ENCODE data around the gene PFAS.
A peak's percentile ranks its signal among the peaks of the same experiment; 100 is the strongest.
"Not testable (repeated sequence)": the region's sequence is repeated elsewhere in the genome, so short reads cannot be mapped to it uniquely, and the experiment has no call there.

The PFAS gene

GRCh38 chr17:8248751-8249607 lies at the start of gene PFAS:
PFAS (plus strand) TSS chr17:8249289; CDS start chr17:8253938, 4,649 bp downstream.
- DNase-seq, result peak; percentile 59 to 98 (median 88)

DNA sequence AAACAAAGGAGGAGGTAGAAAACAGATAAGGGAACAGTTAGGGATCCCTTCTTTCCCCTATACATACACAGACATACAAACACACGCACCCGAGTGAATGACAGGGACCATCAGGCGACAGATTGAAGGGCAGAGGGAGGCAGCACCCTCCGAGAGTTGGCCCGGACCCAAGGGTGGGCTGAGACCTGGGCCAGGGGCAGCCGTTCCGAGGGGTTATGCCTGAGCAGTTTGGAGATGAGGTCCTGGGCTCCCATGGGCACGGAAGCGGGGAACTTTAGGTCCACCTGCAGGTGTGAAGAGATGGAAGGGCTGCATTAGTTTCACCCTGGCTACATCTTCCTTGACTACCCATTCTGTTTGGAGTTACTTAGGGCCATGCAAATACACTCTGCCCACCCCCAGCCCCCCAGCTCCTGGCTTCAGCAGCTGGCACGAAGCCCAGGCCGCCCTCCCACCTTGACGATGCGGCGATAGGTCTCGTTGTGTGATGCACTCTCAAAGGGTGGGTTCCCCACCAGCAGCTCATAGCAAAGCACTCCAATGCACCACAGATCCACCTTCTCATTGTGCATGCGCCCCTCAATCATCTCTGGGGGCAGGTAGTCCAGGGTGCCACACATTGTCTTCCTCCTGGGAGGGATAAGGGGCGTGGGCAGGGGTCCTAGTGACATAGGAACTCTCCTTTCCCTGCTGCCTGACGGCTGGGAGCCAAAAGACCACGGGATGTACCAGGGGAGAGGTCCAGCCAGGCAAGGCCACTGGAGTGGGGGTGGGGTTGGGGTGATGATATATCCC lies 44.1 kb upstream of the PFAS start:
- no peak for DNase-seq

- no peak for DNase-seq
These were observed 42.6 kb upstream of the PFAS start for GRCh38 chr17:8206536-8206935.

DNA sequence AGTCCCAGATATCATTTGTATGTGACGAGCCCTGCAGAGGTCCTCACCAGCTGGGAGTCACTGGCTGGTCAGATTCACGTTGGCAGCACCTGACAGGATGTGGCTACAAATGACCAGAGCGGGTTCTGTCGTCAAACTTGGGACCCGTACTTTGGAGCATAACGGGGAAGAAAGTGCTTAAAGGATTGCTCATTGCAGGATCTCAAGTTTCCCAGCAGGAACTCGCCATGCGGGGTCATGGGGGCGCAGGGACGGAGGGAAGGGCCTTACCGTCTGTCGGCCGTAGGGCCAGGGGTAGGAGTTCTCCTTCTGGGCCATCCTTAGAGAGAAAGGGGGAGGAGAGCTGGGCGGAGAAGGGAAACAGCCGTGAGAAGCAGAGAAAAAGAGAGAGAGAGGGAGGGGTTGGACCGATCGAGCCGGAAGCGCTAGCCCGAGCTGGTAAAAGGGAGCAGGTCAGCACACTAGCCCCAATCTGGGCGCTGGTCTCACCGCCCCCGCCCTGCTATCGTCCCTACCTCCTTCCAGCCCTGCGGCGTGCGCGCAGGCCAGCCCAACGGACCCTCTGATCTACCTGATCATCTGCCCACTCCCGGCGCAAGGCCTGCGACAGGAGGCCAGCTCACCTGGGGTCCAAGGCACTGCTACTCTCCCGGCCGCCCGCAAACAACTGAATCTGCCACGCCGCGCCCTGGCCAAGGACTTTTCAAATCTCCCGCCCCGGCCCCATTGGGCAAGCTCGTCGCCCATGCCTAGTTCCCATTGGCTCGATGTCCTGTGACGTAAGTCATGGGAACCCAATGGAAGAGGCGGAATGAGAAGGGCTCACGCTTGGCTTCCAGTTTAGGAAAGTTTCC lies 39.0 kb upstream of the PFAS start, which contains the start of gene AURKB:
Gene AURKB, minus strand, starts transcription at position 669 of the 854 bp plus-strand sequence. Its CDS starts 351 bp downstream, at position 318.
- peak in 57 of 58 donors; percentile 5 to 93 (median 81) for DNase-seq

- no peak for DNase-seq
These were observed 38.2 kb upstream of the PFAS start for GRCh38 chr17:8210761-8211458.

- no peak for DNase-seq
These were observed 36.5 kb upstream of the PFAS start for GRCh38 chr17:8212312-8213180.

- DNase-seq, result not testable (repeated sequence)
These were observed 35.1 kb upstream of the PFAS start for GRCh38 chr17:8214000-8214399.

DNA sequence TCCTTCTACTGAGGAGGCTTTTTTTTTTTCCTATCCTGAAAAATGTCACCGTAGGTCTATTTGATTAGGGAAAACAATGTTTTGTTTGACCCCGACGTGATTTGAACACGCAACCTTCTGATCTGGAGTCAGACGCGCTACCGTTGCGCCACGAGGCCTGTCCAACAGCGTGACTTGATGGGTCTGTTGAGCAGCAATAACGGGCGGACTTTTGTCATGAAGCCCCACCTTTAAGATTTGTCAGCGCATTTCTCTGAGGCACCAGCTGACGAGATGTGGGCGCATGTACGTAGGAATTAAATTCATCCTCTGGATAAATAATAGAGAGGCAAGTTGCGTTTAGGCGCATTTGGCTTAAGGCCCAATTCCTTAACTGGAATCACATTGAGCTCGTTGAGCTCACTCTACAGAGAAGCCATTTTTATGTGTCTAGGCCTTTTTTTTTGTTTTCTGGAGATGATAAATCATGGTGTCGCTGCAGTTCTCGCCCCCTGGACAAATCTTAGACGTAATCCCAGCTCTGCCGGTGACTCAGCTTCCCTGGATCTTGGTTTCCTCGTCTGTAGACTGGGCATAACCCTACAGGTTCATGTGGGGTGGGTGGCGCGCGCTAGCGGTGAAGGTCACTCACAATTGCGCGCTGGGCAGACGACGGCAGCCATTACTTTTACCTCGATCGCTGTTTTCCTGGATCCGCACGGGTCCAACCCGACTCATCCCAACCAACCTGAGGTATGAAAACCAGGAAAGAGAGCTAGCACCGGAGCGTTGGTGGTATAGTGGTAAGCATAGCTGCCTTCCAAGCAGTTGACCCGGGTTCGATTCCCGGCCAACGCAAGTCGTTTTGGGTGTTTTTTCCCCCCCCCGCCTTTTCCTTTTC lies 28.1 kb upstream of the PFAS start:
- peak; percentile 57 to 94 (median 86) for DNase-seq

GRCh38 chr17:8221663-8222379 lies 27.3 kb upstream of the PFAS start:
- DNase-seq, result peak in 57 of 58 donors; percentile 42 to 92 (median 83)

DNA sequence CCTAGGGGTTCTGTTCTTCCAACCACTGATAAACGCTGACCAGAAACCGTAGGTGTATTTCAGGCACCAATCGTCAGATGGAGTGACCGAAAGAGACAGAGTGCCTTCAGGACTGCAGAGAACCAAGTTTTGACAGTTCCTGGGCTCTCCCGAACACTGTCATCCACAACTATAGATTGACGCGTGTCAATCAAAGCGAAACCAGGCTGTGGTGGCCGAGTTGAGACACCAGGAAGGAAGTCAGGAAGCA lies 26.8 kb upstream of the PFAS start:
- peak in 11 of 58 donors; percentile 61 to 91 (median 82) for DNase-seq

DNA sequence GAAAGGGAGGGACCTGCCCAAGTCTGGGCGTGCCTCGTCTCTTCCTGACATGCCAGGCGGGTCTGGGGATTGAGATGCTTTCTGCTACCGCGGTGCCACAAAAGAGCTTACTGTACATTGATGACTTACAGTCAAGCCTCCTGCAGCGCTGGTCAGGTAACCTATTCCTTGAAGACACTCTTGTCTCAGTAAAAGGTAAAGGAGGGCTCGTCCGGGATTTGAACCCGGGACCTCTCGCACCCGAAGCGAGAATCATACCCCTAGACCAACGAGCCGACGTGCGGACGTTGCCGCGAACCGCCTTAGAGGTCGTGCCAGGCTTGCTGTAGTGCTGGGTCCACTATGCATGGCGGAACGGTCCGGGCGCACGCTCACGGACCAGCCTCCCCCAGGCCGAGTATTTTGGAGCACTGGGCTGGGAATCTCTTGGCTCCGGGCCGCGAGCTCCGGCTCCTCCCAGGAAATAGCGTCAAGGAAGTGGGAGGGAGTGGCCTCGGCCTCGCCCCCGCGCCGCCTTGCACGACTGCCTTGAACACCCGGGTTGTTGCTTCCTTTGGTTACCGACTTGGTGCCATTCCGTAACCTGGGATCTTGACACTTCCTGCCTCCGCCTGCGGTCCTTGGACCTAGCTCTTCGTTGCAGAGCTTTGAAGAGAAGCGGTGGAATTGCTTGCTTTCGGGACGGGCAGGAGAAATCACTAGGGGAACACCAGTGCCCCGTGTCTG lies 26.3 kb upstream of the PFAS start:
- DNase-seq, result peak; percentile 38 to 99 (median 91)

DNA sequence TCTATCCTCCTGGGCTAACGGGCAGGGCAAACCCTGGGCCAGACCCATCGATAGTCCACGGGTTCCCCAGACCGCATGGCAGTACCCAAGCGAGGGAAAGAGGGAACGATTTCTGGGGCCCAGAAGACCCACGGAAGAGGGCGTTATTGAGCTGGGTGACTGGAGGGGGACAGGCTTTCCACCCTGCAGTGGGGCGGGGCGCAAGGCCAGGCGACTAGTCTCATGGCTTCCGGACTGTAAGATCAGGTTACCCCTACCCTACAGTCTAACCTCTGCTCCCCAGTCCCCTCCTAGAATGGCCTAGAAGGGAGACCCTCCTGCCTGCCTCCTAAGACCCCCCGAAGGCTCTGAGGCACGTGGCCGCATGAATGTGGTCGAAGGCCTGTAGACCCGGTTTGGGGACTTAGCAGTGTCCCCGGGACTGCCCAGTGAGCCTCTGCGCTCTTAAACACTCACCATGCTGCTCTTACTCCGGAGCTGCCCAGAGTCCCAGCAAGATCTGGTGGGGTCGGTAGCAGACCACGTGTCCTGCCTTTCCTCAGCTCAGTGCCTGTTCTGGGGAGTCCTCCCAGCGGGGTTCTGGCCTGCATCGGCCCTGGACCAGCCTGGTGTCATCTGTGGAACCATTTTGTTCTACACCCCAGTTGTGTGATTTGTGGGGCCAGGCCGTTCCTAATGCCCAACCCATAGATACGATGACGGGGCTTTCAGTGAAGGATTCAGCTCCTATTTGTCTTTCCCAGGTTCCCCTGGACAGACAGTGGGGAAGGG lies 25.5 kb upstream of the PFAS start:
- DNase-seq, result peak in 46 of 58 donors; percentile 28 to 81 (median 57)

- DNase-seq, result peak in 1 of 58 donors; percentile 3
These were observed 23.9 kb upstream of the PFAS start for GRCh38 chr17:8224891-8225812.

- DNase-seq, result peak in 51 of 58 donors; percentile 6 to 76 (median 42)
These were observed 23.1 kb upstream of the PFAS start for GRCh38 chr17:8225813-8226535.

All from anterior cingulate cortex (tissue), 58 donors.